HG03108 (cell line): Measurements from ENCODE around the gene ZNF423.
A peak's percentile ranks its signal among the peaks of the same experiment; 100 is the strongest.

ENCODE experiments used
- ATAC-seq: cut with Tn5 transposase; IDR thresholded peaks from one replicate; pipeline ENCODE4 v1.9.1; 2021; ENCODE audit warnings: moderate library complexity; ENCODE audit not compliant: unreplicated experiment

Gene ZNF423

DNA sequence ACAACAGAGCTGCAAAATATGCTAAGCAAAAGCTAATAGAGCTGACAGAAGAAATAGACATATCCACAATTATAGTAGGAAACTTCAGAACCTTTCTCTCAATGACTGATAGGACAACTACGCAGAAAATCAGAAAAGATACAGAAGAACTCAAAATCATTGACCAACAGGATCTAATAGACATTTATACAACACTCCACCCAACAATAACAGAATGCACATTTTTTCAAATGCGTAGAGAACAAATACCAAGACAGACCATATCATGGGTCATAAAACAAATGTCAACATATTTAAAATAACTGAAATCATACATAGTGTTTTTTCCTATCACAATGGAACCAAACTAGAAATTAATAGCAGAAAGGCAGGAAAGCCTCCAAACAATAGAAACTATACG lies 244.9 kb downstream of the ZNF423 start:
- no peak for ATAC-seq

DNA sequence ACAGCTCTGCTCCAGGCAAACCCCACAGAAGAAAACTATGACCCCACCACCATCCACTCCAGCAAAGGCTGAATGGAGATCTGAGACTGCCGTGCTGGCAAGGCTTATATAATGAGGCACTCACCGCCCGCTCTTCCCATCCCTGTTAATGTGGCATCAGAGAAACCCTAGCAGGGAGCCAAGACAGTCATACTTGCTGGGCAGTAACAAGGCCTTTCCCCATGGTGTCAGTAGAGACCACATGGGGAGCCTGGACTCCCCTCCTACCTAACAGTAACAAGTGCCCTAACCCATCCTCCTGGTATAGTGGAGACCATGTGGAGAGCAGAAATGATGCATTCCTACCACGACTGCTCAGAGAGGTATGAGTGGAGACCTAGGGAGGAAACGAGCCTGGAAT lies 247.1 kb downstream of the ZNF423 start:
- no peak for ATAC-seq

DNA sequence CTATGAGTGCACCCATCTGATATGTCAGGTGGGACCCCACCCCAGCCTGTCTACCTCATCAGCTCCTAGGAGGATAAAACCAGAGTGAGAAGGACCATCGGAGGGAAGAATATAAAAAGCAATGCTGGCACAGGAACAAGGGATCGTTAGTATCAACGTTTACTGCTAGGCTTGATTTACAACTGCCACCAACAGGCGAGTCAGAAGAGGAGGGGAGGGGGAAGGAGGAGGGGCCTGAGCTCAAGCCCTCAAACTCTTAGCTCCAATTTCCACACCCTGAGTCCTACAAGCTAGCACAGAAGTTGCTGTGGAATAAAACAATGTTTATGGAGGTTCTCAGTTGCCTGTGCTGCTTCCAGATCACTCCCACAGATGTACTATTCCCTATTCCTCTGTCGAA lies 247.8 kb downstream of the ZNF423 start:
- ATAC-seq: no peak

- ATAC-seq: no peak
Measured at GRCh38 chr16:49605536-49606254, 250.2 kb downstream of the ZNF423 start.

- no peak for ATAC-seq
Measured at GRCh38 chr16:49604602-49605001, 251.3 kb downstream of the ZNF423 start.

- ATAC-seq: no peak
Measured at GRCh38 chr16:49603956-49604355, 252.0 kb downstream of the ZNF423 start.

DNA sequence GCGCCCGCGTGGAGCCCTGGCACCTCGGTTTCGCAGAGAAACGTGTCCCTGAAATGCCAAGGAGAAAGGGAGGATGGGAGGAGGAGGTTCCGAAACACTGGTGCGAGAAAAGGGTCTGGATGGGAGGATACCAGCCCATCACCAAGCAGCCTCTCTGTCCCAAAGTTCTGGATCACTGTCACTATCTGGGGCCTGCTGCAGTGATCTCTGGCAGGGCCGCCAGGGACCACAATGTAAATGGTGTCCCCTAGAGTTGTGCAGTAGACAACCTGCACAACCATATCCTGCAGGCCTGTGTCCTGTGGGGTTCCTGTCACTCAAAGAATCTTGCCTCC lies 253.0 kb downstream of the ZNF423 start:
- ATAC-seq: no peak

- no peak for ATAC-seq
Measured at GRCh38 chr16:49602201-49602975, 253.5 kb downstream of the ZNF423 start.

GRCh38 chr16:49601576-49601975 lies 254.3 kb downstream of the ZNF423 start:
- no peak for ATAC-seq

DNA sequence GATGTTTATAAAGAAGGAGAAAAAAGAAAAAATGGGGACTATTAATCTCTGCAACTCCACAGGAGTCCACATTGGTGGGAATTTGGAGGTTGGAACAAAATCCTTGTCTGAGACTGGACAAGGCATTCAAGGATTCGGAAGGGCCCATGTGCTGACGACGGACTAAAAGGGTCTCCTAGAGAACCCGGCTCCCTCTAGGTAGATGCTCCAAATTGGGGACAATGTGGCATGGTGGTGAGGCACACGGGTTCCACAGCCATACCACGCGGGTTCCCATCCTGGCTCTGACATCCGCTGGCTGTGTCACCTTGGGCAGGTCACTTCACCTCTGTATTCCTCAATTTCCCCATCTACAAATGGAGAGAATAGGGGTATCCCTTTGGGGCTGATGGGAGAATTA lies 254.9 kb downstream of the ZNF423 start:
- ATAC-seq: no peak

GRCh38 chr16:49600536-49600935 lies 255.4 kb downstream of the ZNF423 start:
- ATAC-seq: no peak

DNA sequence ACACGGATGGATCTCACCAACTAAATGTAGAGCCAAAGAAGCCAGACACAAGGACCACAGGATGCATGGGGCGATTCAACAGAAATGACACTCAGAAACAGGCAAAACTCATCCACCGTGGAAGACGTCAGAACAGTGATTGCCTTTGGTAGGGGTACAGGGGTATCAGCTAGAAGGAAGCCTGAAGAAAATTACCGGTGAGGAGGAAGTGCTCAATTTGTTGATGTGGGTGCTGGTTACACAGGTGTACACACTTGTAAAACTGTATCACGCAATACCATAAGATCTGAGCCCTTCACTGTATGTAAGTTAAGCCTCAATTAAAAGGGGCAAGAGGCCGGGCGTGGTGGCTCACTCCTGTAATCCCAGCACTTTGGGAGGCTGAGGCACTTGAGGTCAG lies 256.2 kb downstream of the ZNF423 start:
- ATAC-seq: no peak

DNA sequence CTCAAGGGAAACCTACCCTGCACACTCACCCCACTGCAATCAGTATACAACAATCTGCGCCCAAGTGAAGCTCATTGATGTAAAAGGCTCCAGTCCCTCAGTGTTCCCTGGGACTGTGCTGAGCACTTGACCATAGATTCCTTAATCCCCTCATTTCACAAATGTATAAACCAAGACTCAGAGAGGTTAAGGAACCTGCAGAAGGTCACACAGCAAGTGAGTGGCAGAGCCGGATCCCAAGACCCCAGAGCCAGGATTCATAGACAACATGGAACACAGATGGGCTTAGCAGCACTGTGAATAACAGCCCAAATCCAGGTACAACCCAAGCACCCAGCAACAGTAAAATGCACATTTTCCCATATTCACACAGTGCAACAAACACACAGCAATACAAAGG lies 256.6 kb downstream of the ZNF423 start:
- no peak for ATAC-seq

DNA sequence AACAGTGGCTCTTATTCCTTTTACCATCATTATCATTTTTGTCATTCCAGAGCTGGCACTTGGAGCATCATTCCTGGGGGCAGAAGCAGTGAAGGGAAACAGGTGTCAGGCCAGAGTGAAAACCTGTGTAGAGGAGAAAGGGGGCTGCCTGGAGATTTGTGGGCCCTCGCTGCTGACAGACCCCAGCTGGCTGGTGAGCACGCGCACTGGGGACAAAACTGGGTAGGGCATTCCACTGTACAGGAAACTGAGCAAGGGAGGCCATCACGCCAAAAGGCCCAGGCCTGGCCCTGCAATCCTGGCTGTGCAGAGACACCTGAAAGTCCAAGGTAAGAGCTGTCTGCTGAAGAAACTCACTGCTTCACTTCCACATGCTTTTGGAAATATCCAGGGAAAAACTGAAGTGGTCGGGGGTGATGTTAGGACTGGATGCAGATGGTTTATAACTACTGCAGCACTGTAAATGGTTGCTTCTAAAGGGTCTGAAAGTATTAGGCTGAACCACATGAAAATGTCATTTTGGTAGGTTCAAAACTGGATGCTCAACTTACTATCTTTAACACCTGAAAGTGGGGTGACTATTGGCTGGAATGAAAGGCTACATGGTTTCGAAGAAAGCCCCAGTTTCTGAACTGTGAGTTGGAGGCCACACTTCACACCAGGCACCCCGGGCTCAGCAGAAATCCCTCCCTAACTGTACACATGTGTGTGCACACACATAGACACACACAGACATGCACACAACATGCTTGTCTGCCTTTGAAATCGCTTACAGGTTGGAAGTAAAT lies 257.3 kb downstream of the ZNF423 start:
- ATAC-seq: peak; percentile 59

DNA sequence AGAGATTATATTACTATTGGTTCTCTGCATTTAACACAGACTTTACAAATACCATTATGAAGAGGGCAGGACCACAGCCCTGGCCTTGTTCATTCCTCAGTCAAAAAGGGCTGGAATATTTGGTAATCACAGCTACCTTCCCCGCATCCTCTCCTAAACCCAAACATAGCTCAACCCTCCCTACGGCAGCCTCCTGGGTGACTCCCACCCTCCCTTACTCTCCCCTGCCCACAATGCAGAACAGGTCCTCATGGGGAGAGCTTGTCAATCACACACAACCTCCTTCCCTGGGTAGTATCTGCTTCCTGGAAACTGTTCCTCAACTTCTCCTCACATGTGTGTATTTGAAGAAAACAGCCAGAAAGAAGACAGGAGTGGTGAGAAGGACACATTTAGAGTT lies 258.1 kb downstream of the ZNF423 start:
- no peak for ATAC-seq

GRCh38 chr16:49596648-49597291 lies 259.1 kb downstream of the ZNF423 start:
- no peak for ATAC-seq

- ATAC-seq: no peak
Measured at GRCh38 chr16:49596068-49596467, 259.8 kb downstream of the ZNF423 start.

- no peak for ATAC-seq
Measured at GRCh38 chr16:49594685-49595498, 261.0 kb downstream of the ZNF423 start.

- no peak for ATAC-seq
Measured at GRCh38 chr16:49594153-49594552, 261.8 kb downstream of the ZNF423 start.

GRCh38 chr16:49593424-49594040 lies 262.4 kb downstream of the ZNF423 start:
- no peak for ATAC-seq
